H1 (cell line): ENCODE measurements around the gene MARK3. TPM values are rescaled to one million over a fixed set of nuclear protein-coding genes. Genes with fewer than 3 reads are reported as not detected.

Experiments used
- CTCF ChIA-PET: fragments of 300-600 bp; sonication (Branson Sonifier 250); formaldehyde crosslinking; loops from one replicate; lab custom pipeline; 2021; ENCODE audit not compliant: partially characterized antibody; lab: Charles Lee
- POLR2A ChIA-PET: fragments of 300-600 bp; sonication (Branson Sonifier 250); formaldehyde crosslinking; loops from one replicate; lab custom pipeline; 2021; ENCODE audit warnings: inconsistent platforms; ENCODE audit not compliant: partially characterized antibody; lab: Charles Lee
- DNase-seq, 2 experiments: peaks; one replicate each; pipeline versions ENCODE4 v3.0.0 to v3.0.0-alpha.2; 2010 to 2022; ENCODE audit warnings: low spot score in 2 of 2, low read depth in 1 of 2, mixed read lengths in 1 of 2
- FAIRE-seq: peaks from 2 replicates; lab custom pipeline; 2011; peaks lifted over from hg19 to GRCh38; lab: Jason Lieb, UNC
- H2AFZ ChIP-seq: 2 replicates; pipeline ENCODE4 v1.8.1; 2012; ENCODE audit warnings: low read length, inconsistent platforms
- H2AK5ac ChIP-seq: 2 replicates; pipeline ENCODE4 v1.6.1; 2013; ENCODE audit warnings: low read depth, low read length
- H2BK120ac ChIP-seq: replicated peaks from 2 replicates; pipeline ENCODE3; 2013; ENCODE audit warnings: low read depth, low read length, inconsistent platforms
- H2BK12ac ChIP-seq: 2 replicates; pipeline ENCODE4 v1.6.1; 2013; ENCODE audit warnings: low read depth, low read length
- H2BK15ac ChIP-seq: 2 replicates; pipeline ENCODE4 v1.6.1; 2013; ENCODE audit warnings: low read length
- H2BK20ac ChIP-seq: 2 replicates; pipeline ENCODE4 v1.6.1; 2013; ENCODE audit warnings: low read length
- H2BK5ac ChIP-seq: 2 replicates; pipeline ENCODE4 v1.6.1; 2013; ENCODE audit warnings: low read depth, low read length
- H3K14ac ChIP-seq: 2 replicates; pipeline ENCODE4 v1.6.1; 2013; ENCODE audit warnings: inconsistent platforms; ENCODE audit not compliant: insufficient read length
- H3K18ac ChIP-seq: 2 replicates; pipeline ENCODE4 v1.6.1; 2013; ENCODE audit warnings: low read length; ENCODE audit errors: extremely low read depth
- H3K23ac ChIP-seq: 2 replicates; pipeline ENCODE4 v1.6.1; 2013; ENCODE audit warnings: inconsistent platforms; ENCODE audit not compliant: insufficient read length
- H3K23me2 ChIP-seq: 2 replicates; pipeline ENCODE4 v1.6.1; 2013; ENCODE audit warnings: low read depth, low read length
- H3K27ac ChIP-seq: 2 replicates; pipeline ENCODE4 v1.6.1; 2011; ENCODE audit warnings: low read depth, low read length, inconsistent platforms
- H3K27me3 ChIP-seq, 4 experiments: replicated peaks in 1 of 4; 1 replicate in 1 of 4; 2 replicates in 3 of 4; pipeline versions ENCODE4 v1.6.1 to v1.8.1; 2011 to 2013; ENCODE audit warnings: low read length in 3 of 4, mild to moderate bottlenecking in 3 of 4, inconsistent platforms in 2 of 4, mixed read lengths in 2 of 4, moderate library complexity in 1 of 4; ENCODE audit not compliant: control insufficient read depth in 3 of 4, insufficient read depth in 3 of 4; ENCODE audit errors: extremely low read depth in 1 of 4
- H3K36me3 ChIP-seq, 4 experiments: 2 replicates each; pipeline versions ENCODE4 v1.6.1 to v1.8.1; 2011 to 2013; ENCODE audit warnings: mild to moderate bottlenecking in 4 of 4, low read length in 3 of 4, moderate library complexity in 2 of 4, control low read depth in 1 of 4, inconsistent platforms in 1 of 4; ENCODE audit not compliant: insufficient read depth in 4 of 4, control insufficient read depth in 2 of 4
- H3K4ac ChIP-seq: replicated peaks from 2 replicates; pipeline ENCODE3; 2013; ENCODE audit warnings: low read length, low read depth, mixed read lengths, inconsistent platforms; ENCODE audit not compliant: insufficient read length
- H3K4me1 ChIP-seq, 4 experiments: replicated peaks in 1 of 4; 1 replicate in 1 of 4; 2 replicates in 3 of 4; pipeline versions ENCODE4 v1.6.1 to v1.8.1; 2011 to 2013; ENCODE audit warnings: low read length in 3 of 4, inconsistent platforms in 2 of 4, mixed read lengths in 1 of 4; ENCODE audit not compliant: insufficient read depth in 4 of 4, control insufficient read depth in 3 of 4
- H3K4me2 ChIP-seq, 2 experiments: 2 replicates each; pipeline versions ENCODE4 v1.6.1 to v1.8.1; 2011 to 2013; ENCODE audit warnings: low read depth in 2 of 2, low read length in 2 of 2, control low read depth in 1 of 2, inconsistent platforms in 1 of 2, mild to moderate bottlenecking in 1 of 2; ENCODE audit not compliant: insufficient read depth in 1 of 2
- H3K4me3 ChIP-seq, 4 experiments: fragments of 200-600, 300-600 bp in 1 of 4; sonication (generic), shearing (Covaris generic), sonication (Bioruptor Twin) in 1 of 4; 2 replicates each; pipeline versions ENCODE4 v1.5.1 to v1.8.1; 2011 to 2016; ENCODE audit warnings: low read length in 4 of 4, low read depth in 3 of 4, control low read depth in 2 of 4, inconsistent platforms in 2 of 4, mild to moderate bottlenecking in 2 of 4, mixed read lengths in 1 of 4, moderate library complexity in 1 of 4; ENCODE audit not compliant: insufficient read depth in 2 of 4; ENCODE audit errors: extremely low read depth in 1 of 4
- H3K56ac ChIP-seq: replicated peaks from 2 replicates; pipeline ENCODE3; 2013; ENCODE audit warnings: low read depth, mild to moderate bottlenecking, mixed read lengths, low read length, inconsistent platforms; ENCODE audit not compliant: insufficient read length
- H3K79me1 ChIP-seq: 2 replicates; pipeline ENCODE4 v1.6.1; 2013; ENCODE audit warnings: low read depth, low read length, control low read depth
- H3K79me2 ChIP-seq, 2 experiments: 2 replicates each; pipeline versions ENCODE4 v1.6.1 to v1.8.1; 2012 to 2013; ENCODE audit warnings: low read length in 2 of 2, mild to moderate bottlenecking in 2 of 2, inconsistent platforms in 1 of 2; ENCODE audit not compliant: insufficient read depth in 2 of 2, control insufficient read depth in 1 of 2
- H3K9ac ChIP-seq, 4 experiments: replicated peaks in 1 of 4; 1 replicate in 1 of 4; 2 replicates in 3 of 4; pipeline versions ENCODE4 v1.6.1 to v1.8.1; 2011 to 2013; ENCODE audit warnings: low read depth in 3 of 4, low read length in 3 of 4, control low read depth in 2 of 4, mild to moderate bottlenecking in 2 of 4, moderate library complexity in 2 of 4, inconsistent platforms in 1 of 4; ENCODE audit errors: extremely low read depth in 1 of 4
- H3K9me3 ChIP-seq, 2 experiments: 2 replicates each; pipeline versions ENCODE4 v1.6.1 to v1.8.1; 2012 to 2013; ENCODE audit warnings: mild to moderate bottlenecking in 2 of 2, moderate library complexity in 2 of 2, control low read depth in 1 of 2, inconsistent platforms in 1 of 2, low read depth in 1 of 2, low read length in 1 of 2, mixed read lengths in 1 of 2; ENCODE audit not compliant: insufficient read depth in 2 of 2
- H4K20me1 ChIP-seq, 2 experiments: replicated peaks in 1 of 2; 2 replicates each; pipeline versions ENCODE3 to v1.8.1; 2011 to 2013; ENCODE audit warnings: inconsistent platforms in 2 of 2, low read length in 2 of 2, mild to moderate bottlenecking in 1 of 2; ENCODE audit not compliant: insufficient read depth in 2 of 2, control insufficient read depth in 1 of 2
- H4K5ac ChIP-seq: 2 replicates; pipeline ENCODE4 v1.6.1; 2013; ENCODE audit warnings: low read length, low read depth, mixed read lengths, inconsistent platforms; ENCODE audit not compliant: insufficient read length
- H4K8ac ChIP-seq: 2 replicates; pipeline ENCODE4 v1.8.0; 2013; ENCODE audit warnings: mild to moderate bottlenecking, moderate library complexity, low read length, inconsistent platforms; ENCODE audit not compliant: insufficient read depth; ENCODE audit errors: extremely low read depth
- H4K91ac ChIP-seq: replicated peaks from 2 replicates; pipeline ENCODE3; 2013; ENCODE audit warnings: low read length, mixed read lengths, inconsistent platforms; ENCODE audit not compliant: insufficient read length
- BRCA1 ChIP-seq: IDR thresholded peaks from 2 replicates; pipeline ENCODE4 v1.6.1; 2012; ENCODE audit warnings: low read depth, low read length, improper control_type of control experiment
- CBX8 ChIP-seq: fragments of 300-800, 300-1000 bp; sonication (generic); IDR thresholded peaks from 2 replicates; pipeline ENCODE4 v1.7.1; 2016; ENCODE audit warnings: low read depth, low read length, borderline replicate concordance
- CREB1 ChIP-seq: IDR thresholded peaks from 2 replicates; pipeline ENCODE4 v1.6.1; 2012; ENCODE audit warnings: inconsistent platforms
- CTBP2 ChIP-seq: IDR thresholded peaks from 2 replicates; pipeline ENCODE4 v1.7.0; 2011; ENCODE audit warnings: borderline replicate concordance, mild to moderate bottlenecking, moderate library complexity, mixed read lengths, low read length; ENCODE audit not compliant: insufficient read depth, insufficient read length
- EZH2 ChIP-seq: fragments of 200-600 bp; sonication (generic); IDR thresholded peaks from 2 replicates; pipeline ENCODE4 v1.7.1; 2012; ENCODE audit warnings: low read depth, mild to moderate bottlenecking, moderate library complexity, low read length, inconsistent platforms; ENCODE audit not compliant: severe bottlenecking
- GABPA ChIP-seq: IDR thresholded peaks from 2 replicates; pipeline ENCODE4 v1.6.1; 2011; ENCODE audit warnings: mild to moderate bottlenecking, low read length, moderate library complexity, borderline replicate concordance; ENCODE audit not compliant: insufficient read depth
- POU5F1 ChIP-seq: IDR thresholded peaks from 2 replicates; pipeline ENCODE4 v1.6.1; 2011; ENCODE audit warnings: low read depth, mild to moderate bottlenecking, low read length, moderate library complexity
- SP2 ChIP-seq: IDR thresholded peaks from 2 replicates; pipeline ENCODE4 v1.6.1; 2012; ENCODE audit warnings: mild to moderate bottlenecking, low read length, inconsistent platforms
- SP4 ChIP-seq: IDR thresholded peaks from 2 replicates; pipeline ENCODE4 v1.6.1; 2012; ENCODE audit warnings: low read length, inconsistent platforms
- TAF1 ChIP-seq: IDR thresholded peaks from 2 replicates; pipeline ENCODE4 v1.6.1; 2011; ENCODE audit warnings: mild to moderate bottlenecking, low read depth, low read length
- TEAD4 ChIP-seq: IDR thresholded peaks from 2 replicates; pipeline ENCODE4 v1.6.1; 2012; ENCODE audit warnings: low read depth, low read length, inconsistent platforms, mixed read lengths
- WGBS, 2 experiments: shearing (Covaris generic) in 1 of 2; methylation state at CpG; one replicate each; pipeline versions ENCODE4 v1.1.6 to v1.1.7; 2013 to 2015; ENCODE audit warnings: low lambda C conversion rate in 2 of 2, mixed read lengths in 2 of 2, inconsistent platforms in 1 of 2, low coverage in 1 of 2, missing lambda C conversion rate in 1 of 2; ENCODE audit not compliant: insufficient replicate concordance in 2 of 2, insufficient coverage in 1 of 2, insufficient read length in 1 of 2; ENCODE audit errors: extremely low coverage in 1 of 2, missing lambda C conversion rate in 1 of 2; 5-methylcytosine and 5-hydroxymethylcytosine counted together
- polyA plus RNA-seq, 7 experiments: library from polyadenylated mRNA; depleted of rRNA in 3 of 7; stranded (reverse) in 5 of 7; unstranded in 2 of 7; fragments of >200 nt in 5 of 7; fragments of 200-250 nt in 2 of 7; gene quantifications; 1 replicate in 5 of 7; 2 replicates in 1 of 7; 4 replicates in 1 of 7; pipeline versions ENCODE4 v1.2.1 to v1.2.3, GENCODE V29; 2011 to 2013; ENCODE audit warnings: missing spikeins in 2 of 7, mixed read lengths in 2 of 7
- total RNA-seq: library from RNA; stranded (reverse); fragmentation: NEBNext Ultra II Directional; extraction: Animal tissue kit (Norgen Biotek cat#: 25700); gene quantifications from 2 replicates; pipeline ENCODE4 v1.2.1, GENCODE V29; 2021

Gene MARK3
- total and polyA plus RNA-seq, 2 of the 8 experiments (the other 6 are each of a cell fraction or from before 2014, with no cell fraction given): 39.4 to 76.9 TPM

- no peaks in the 10 kb centered on the region for H3K79me1 ChIP-seq
- ChIA-PET CTCF (interaction anchor here (1.2 to 3.2 kb wide), 6 partner anchors 12 to 278 kb away, joined by 3 to 22 read pairs (median 4); no protein-coding TSS in a partner anchor), POLR2A (interaction anchor here (1.2 to 5.3 kb wide), 4 partner anchors 9 to 43 kb away, joined by 3 to 37 read pairs (median 4); partner anchors contain the start of gene EIF5)
- H3K56ac ChIP-seq: no peak overlapping the region
- no peaks in the 10 kb centered on the region for H3K79me2 ChIP-seq
- H3K9ac ChIP-seq: no peak overlapping the region
- H3K4me3 ChIP-seq: no peak overlapping the region
- 0 out of 7 replicates have a peak, but pooled peaks cover 0 to 2% (median 0%) of the 10 kb centered on the region in 4 experiments for H3K27me3 ChIP-seq
- H3K18ac ChIP-seq: no peak overlapping the region
- no peak overlapping the region for H3K27ac ChIP-seq
- no peak overlapping the region for H3K23ac ChIP-seq
- no peak overlapping the region for H2BK20ac ChIP-seq
- no peak overlapping the region for H4K5ac ChIP-seq
- H4K20me1 ChIP-seq: no peaks in the 10 kb centered on the region
- DNase-seq: no peak
- no peak overlapping the region for H2AK5ac ChIP-seq
- H2BK120ac ChIP-seq: no peak overlapping the region
- H3K14ac ChIP-seq: no peak overlapping the region
- no peak for FAIRE-seq
- WGBS, 2 experiments: 93% methylated on average over 2 of the region's 2 CpGs; no CpG with 5 or more reads in 1 of the 2 experiments
- no peak overlapping the region; the same call in 1 of the 2 replicates for H2BK15ac ChIP-seq
- no peak overlapping the region for H3K4ac ChIP-seq
- H2AFZ ChIP-seq: no peak overlapping the region
- peaks cover 0 to 2% (median 1%) of the 10 kb centered on the region in 4 experiments; a peak in 2 of 7 replicates for H3K4me1 ChIP-seq
- no peak overlapping the region for H2BK12ac ChIP-seq
- no peak overlapping the region for H2BK5ac ChIP-seq
- H4K91ac ChIP-seq: no peak overlapping the region
- H4K8ac ChIP-seq: no peak overlapping the region
- no peaks in the 10 kb centered on the region for H3K23me2 ChIP-seq
- no peaks in the 10 kb centered on the region for H3K36me3 ChIP-seq
- no peaks in the 10 kb centered on the region for H3K9me3 ChIP-seq
- no peak overlapping the region for H3K4me2 ChIP-seq
- TF ChIP-seq SP4 (no peak), CTBP2 (no peak), SP2 (no peak), EZH2 (no peak), CREB1 (no peak), TAF1 (no peak), POU5F1 (no peak), GABPA (no peak), TEAD4 (no peak), BRCA1 (no peak), CBX8 (no peak)
These were observed 7.6 kb upstream of the MARK3 start for GRCh38 chr14:103377522-103378037.
